ENCODE data around the gene PPP1R15B.
A peak's percentile ranks its signal among the peaks of the same experiment; 100 is the strongest.

Gene PPP1R15B

GRCh38 chr1:204398197-204399125 lies 13.2 kb downstream of the PPP1R15B start:
- no peak overlapping the region for H2AFZ ChIP-seq (ENCODE audit: low read depth, low read length)
- peaks cover 2% of the 10 kb centered on the region for H3K9me3 ChIP-seq (ENCODE audit: low read length)
- peaks cover 30% of the 10 kb centered on the region for H3K36me3 ChIP-seq (ENCODE audit: insufficient read depth, low read length)
- H3K4me1 ChIP-seq (ENCODE audit: insufficient read depth, low read length) = no peaks in the 10 kb centered on the region
- H3K4me3 ChIP-seq (ENCODE audit: low read length) = no peak overlapping the region
- no peaks in the 10 kb centered on the region for H3K27me3 ChIP-seq (ENCODE audit: insufficient read depth, low read length)

GRCh38 chr1:204396015-204396583 lies 15.5 kb downstream of the PPP1R15B start:
- peaks cover 2% of the 10 kb centered on the region for H3K9me3 ChIP-seq (ENCODE audit: low read length)

GRCh38 chr1:204391629-204392028 lies 20.0 kb downstream of the PPP1R15B start:
- no peak overlapping the region for H3K4me3 ChIP-seq (ENCODE audit: low read length)
- H3K9me3 ChIP-seq (ENCODE audit: low read length) = peaks cover 2% of the 10 kb centered on the region
- H2AFZ ChIP-seq (ENCODE audit: low read depth, low read length) = no peak overlapping the region
- peaks cover under 1% of the 10 kb centered on the region for H3K27me3 ChIP-seq (ENCODE audit: insufficient read depth, low read length)
- no peaks in the 10 kb centered on the region for H3K36me3 ChIP-seq (ENCODE audit: insufficient read depth, low read length)
- no peaks in the 10 kb centered on the region for H3K4me1 ChIP-seq (ENCODE audit: insufficient read depth, low read length)

More at GRCh38 chr1:204396015-204396583, 15.5 kb downstream of the PPP1R15B start:
- Histone ChIP-seq H3K27me3 (ENCODE audit: insufficient read depth, low read length) (no peaks in the 10 kb centered on the region), H2AFZ (ENCODE audit: low read depth, low read length) (no peak overlapping the region), H3K4me1 (ENCODE audit: insufficient read depth, low read length) (no peaks in the 10 kb centered on the region), H3K36me3 (ENCODE audit: insufficient read depth, low read length) (peaks cover 14% of the 10 kb centered on the region), H3K4me3 (ENCODE audit: low read length) (no peak overlapping the region)

GRCh38 chr1:204390751-204391466 lies 20.7 kb downstream of the PPP1R15B start:
- Histone ChIP-seq H3K9me3 (ENCODE audit: low read length) (peaks cover under 1% of the 10 kb centered on the region), H3K36me3 (ENCODE audit: insufficient read depth, low read length) (no peaks in the 10 kb centered on the region), H3K27me3 (ENCODE audit: insufficient read depth, low read length) (peaks cover 7% of the 10 kb centered on the region), H2AFZ (ENCODE audit: low read depth, low read length) (no peak overlapping the region), H3K4me1 (ENCODE audit: insufficient read depth, low read length) (no peaks in the 10 kb centered on the region), H3K4me3 (ENCODE audit: low read length) (no peak overlapping the region)

- peaks cover 20% of the 10 kb centered on the region for H3K27me3 ChIP-seq (ENCODE audit: insufficient read depth, low read length)
Measured at GRCh38 chr1:204385727-204386126, 25.9 kb downstream of the PPP1R15B start.

GRCh38 chr1:204384636-204385352 lies 26.8 kb downstream of the PPP1R15B start:
- Histone ChIP-seq H3K4me3 (ENCODE audit: low read length) (no peak overlapping the region), H2AFZ (ENCODE audit: low read depth, low read length) (no peak overlapping the region), H3K36me3 (ENCODE audit: insufficient read depth, low read length) (no peaks in the 10 kb centered on the region), H3K27me3 (ENCODE audit: insufficient read depth, low read length) (peaks cover 29% of the 10 kb centered on the region), H3K4me1 (ENCODE audit: insufficient read depth, low read length) (no peaks in the 10 kb centered on the region), H3K9me3 (ENCODE audit: low read length) (no peaks in the 10 kb centered on the region)

More at GRCh38 chr1:204385727-204386126, 25.9 kb downstream of the PPP1R15B start:
- H3K4me3 ChIP-seq (ENCODE audit: low read length) = no peak overlapping the region
- H2AFZ ChIP-seq (ENCODE audit: low read depth, low read length) = no peak overlapping the region
- H3K4me1 ChIP-seq (ENCODE audit: insufficient read depth, low read length) = no peaks in the 10 kb centered on the region
- no peaks in the 10 kb centered on the region for H3K9me3 ChIP-seq (ENCODE audit: low read length)
- no peaks in the 10 kb centered on the region for H3K36me3 ChIP-seq (ENCODE audit: insufficient read depth, low read length)

GRCh38 chr1:204383163-204383904 lies 28.3 kb downstream of the PPP1R15B start:
- no peak overlapping the region for H3K4me3 ChIP-seq (ENCODE audit: low read length)
- H3K4me1 ChIP-seq (ENCODE audit: insufficient read depth, low read length) = peaks cover 2% of the 10 kb centered on the region
- no peak overlapping the region for H2AFZ ChIP-seq (ENCODE audit: low read depth, low read length)
- H3K36me3 ChIP-seq (ENCODE audit: insufficient read depth, low read length) = no peaks in the 10 kb centered on the region
- peaks cover 41% of the 10 kb centered on the region for H3K27me3 ChIP-seq (ENCODE audit: insufficient read depth, low read length)
- H3K9me3 ChIP-seq (ENCODE audit: low read length) = no peaks in the 10 kb centered on the region

GRCh38 chr1:204382714-204383083 lies 28.9 kb downstream of the PPP1R15B start:
- no peaks in the 10 kb centered on the region for H3K9me3 ChIP-seq (ENCODE audit: low read length)
- peaks cover 46% of the 10 kb centered on the region for H3K27me3 ChIP-seq (ENCODE audit: insufficient read depth, low read length)
- H3K36me3 ChIP-seq (ENCODE audit: insufficient read depth, low read length) = no peaks in the 10 kb centered on the region
- H3K4me1 ChIP-seq (ENCODE audit: insufficient read depth, low read length) = peaks cover 8% of the 10 kb centered on the region
- no peak overlapping the region for H2AFZ ChIP-seq (ENCODE audit: low read depth, low read length)
- no peak overlapping the region for H3K4me3 ChIP-seq (ENCODE audit: low read length)

GRCh38 chr1:204380293-204380831 lies 31.3 kb downstream of the PPP1R15B start:
- H3K4me3 ChIP-seq (ENCODE audit: low read length) = no peak overlapping the region
- no peak overlapping the region for H2AFZ ChIP-seq (ENCODE audit: low read depth, low read length)
- H3K27me3 ChIP-seq (ENCODE audit: insufficient read depth, low read length) = peaks cover 62% of the 10 kb centered on the region
- no peaks in the 10 kb centered on the region for H3K9me3 ChIP-seq (ENCODE audit: low read length)
- H3K4me1 ChIP-seq (ENCODE audit: insufficient read depth, low read length) = peaks cover 9% of the 10 kb centered on the region
- H3K36me3 ChIP-seq (ENCODE audit: insufficient read depth, low read length) = no peaks in the 10 kb centered on the region

- H3K4me3 ChIP-seq (ENCODE audit: low read length) = peak overlapping the region; percentile 40
- H3K4me1 ChIP-seq (ENCODE audit: insufficient read depth, low read length) = peaks cover 9% of the 10 kb centered on the region
- H3K9me3 ChIP-seq (ENCODE audit: low read length) = no peaks in the 10 kb centered on the region
- H3K27me3 ChIP-seq (ENCODE audit: insufficient read depth, low read length) = peaks cover 74% of the 10 kb centered on the region
- H2AFZ ChIP-seq (ENCODE audit: low read depth, low read length) = peak overlapping the region; percentile 37
- H3K36me3 ChIP-seq (ENCODE audit: insufficient read depth, low read length) = no peaks in the 10 kb centered on the region
Measured at GRCh38 chr1:204377800-204378668, 33.6 kb downstream of the PPP1R15B start.
